K562 (cell line): Measurements from ENCODE around the gene HPRT1. TPM values are rescaled to one million over a fixed set of nuclear protein-coding genes. Genes with fewer than 3 reads are reported as not detected.
A peak's percentile ranks its signal among the peaks of the same experiment; 100 is the strongest.

Experiments
- AFF4 ChIP-seq: sonication (generic); formaldehyde crosslinking; IDR thresholded peaks from 2 replicates; pipeline ENCODE4 v1.8.0; 2023; ENCODE audit warnings: mild to moderate bottlenecking, missing genetic modification reagents
- ARID2 ChIP-seq: fragments of 450-650 bp; IDR thresholded peaks from 2 replicates; pipeline ENCODE4 v1.6.1; 2017; ENCODE audit warnings: antibody characterized with exemption, mild to moderate bottlenecking
- ATF1 ChIP-seq, 2 experiments: fragments of 450-650 bp in 1 of 2; IDR thresholded peaks; 2 replicates each; pipeline ENCODE4 v1.6.1; 2016; ENCODE audit warnings: missing compliant biosample characterization in 1 of 2, missing genetic modification characterization in 1 of 2
- ATF7 ChIP-seq: fragments of 450-650 bp; IDR thresholded peaks from 2 replicates; pipeline ENCODE4 v1.7.1; 2014; ENCODE audit warnings: mild to moderate bottlenecking, moderate library complexity
- CC2D1A ChIP-seq: fragments of 450-650 bp; IDR thresholded peaks from 2 replicates; pipeline ENCODE4 v1.6.1; 2017; ENCODE audit warnings: mild to moderate bottlenecking
- CHCHD3 ChIP-seq: fragments of 250-450 bp; sonication (Bioruptor Pico); IDR thresholded peaks from 2 replicates; pipeline ENCODE4 v2.1.2; 2022; ENCODE audit warnings: mild to moderate bottlenecking
- HDAC1 ChIP-seq, 2 experiments: fragments of 450-650 bp; IDR thresholded peaks; 2 replicates each; pipeline ENCODE4 v1.6.1; 2016 to 2017; ENCODE audit warnings: inconsistent platforms in 1 of 2, mild to moderate bottlenecking in 1 of 2, moderate library complexity in 1 of 2
- JUND ChIP-seq, 2 experiments: IDR thresholded peaks; 2 replicates in 1 of 2; 3 replicates in 1 of 2; pipeline ENCODE4 v1.6.1; 2011; ENCODE audit warnings: borderline replicate concordance in 2 of 2, low read depth in 2 of 2, low read length in 2 of 2, improper control_type of control experiment in 1 of 2, missing biosample characterization in 1 of 2, missing genetic modification characterization in 1 of 2, missing genetic modification reagents in 1 of 2
- MTA2 ChIP-seq: fragments of 450-650 bp; IDR thresholded peaks from 2 replicates; pipeline ENCODE4 v1.6.1; 2016; ENCODE audit warnings: low read depth
- MXI1 ChIP-seq: IDR thresholded peaks from 2 replicates; pipeline ENCODE4 v1.6.1; 2011; ENCODE audit warnings: low read depth, mild to moderate bottlenecking, improper control_type of control experiment, low read length
- NFRKB ChIP-seq: fragments of 450-650 bp; IDR thresholded peaks from 2 replicates; pipeline ENCODE4 v1.6.1; 2016; ENCODE audit warnings: low read depth
- NR2C2 ChIP-seq, 2 experiments: fragments of 200-800 bp in 1 of 2; sonication (Bioruptor generic) in 1 of 2; sonication (generic) in 1 of 2; formaldehyde crosslinking in 1 of 2; IDR thresholded peaks; 2 replicates each; pipeline versions ENCODE4 v1.6.1 to v1.8.0; 2016 to 2022; ENCODE audit warnings: mild to moderate bottlenecking in 1 of 2, missing compliant biosample characterization in 1 of 2, missing genetic modification characterization in 1 of 2, missing genetic modification reagents in 1 of 2
- NR4A1 ChIP-seq, 2 experiments: fragments of 250-450 bp in 1 of 2; fragments of 450-650 bp in 1 of 2; sonication (Bioruptor Pico) in 1 of 2; IDR thresholded peaks; 2 replicates each; pipeline versions ENCODE4 v1.4.0 to v1.6.1; 2016 to 2020; ENCODE audit warnings: mild to moderate bottlenecking in 2 of 2, missing compliant biosample characterization in 1 of 2, missing genetic modification characterization in 1 of 2, moderate library complexity in 1 of 2
- PHF20 ChIP-seq: fragments of 450-650 bp; IDR thresholded peaks from 2 replicates; pipeline ENCODE4 v1.6.1; 2018; ENCODE audit not compliant: partially characterized antibody
- POLR3A ChIP-seq: IDR thresholded peaks from 2 replicates; pipeline ENCODE4 v1.6.1; 2011; ENCODE audit warnings: borderline replicate concordance, mild to moderate bottlenecking, moderate library complexity; ENCODE audit not compliant: insufficient read length, insufficient read depth; ENCODE audit errors: extremely low read depth
- TCF3 ChIP-seq: sonication (generic); formaldehyde crosslinking; IDR thresholded peaks from 2 replicates; pipeline ENCODE4 v1.4.0; 2020; ENCODE audit warnings: mild to moderate bottlenecking, missing genetic modification reagents
- TEAD2 ChIP-seq: fragments of 450-650 bp; IDR thresholded peaks from 2 replicates; pipeline ENCODE4 v1.6.1; 2016; ENCODE audit warnings: missing genetic modification characterization, control low read depth, missing compliant biosample characterization
- TOE1 ChIP-seq, 2 experiments: fragments of 450-650 bp in 1 of 2; sonication (generic) in 1 of 2; formaldehyde crosslinking in 1 of 2; IDR thresholded peaks; 2 replicates each; pipeline versions ENCODE4 v1.7.1 to v1.8.0; 2016 to 2022; ENCODE audit warnings: borderline replicate concordance in 2 of 2, mild to moderate bottlenecking in 2 of 2, antibody characterized with exemption in 1 of 2, inconsistent platforms in 1 of 2, low read depth in 1 of 2, missing genetic modification reagents in 1 of 2, moderate library complexity in 1 of 2
- ZNF384 ChIP-seq: IDR thresholded peaks from 2 replicates; pipeline ENCODE4 v1.6.1; 2012; ENCODE audit warnings: low read depth, low read length, improper control_type of control experiment
- ZNF589 ChIP-seq: fragments of 200-800 bp; sonication (Bioruptor generic); IDR thresholded peaks from 2 replicates; pipeline ENCODE4 v1.6.1; 2016; ENCODE audit warnings: low read depth, missing genetic modification characterization, missing compliant biosample characterization
- ZSCAN29 ChIP-seq: fragments of 450-650 bp; IDR thresholded peaks from 2 replicates; pipeline ENCODE4 v1.6.1; 2017
- polyA plus RNA-seq, 8 experiments: library from polyadenylated mRNA; depleted of rRNA in 4 of 8; stranded (reverse) in 5 of 8; unstranded in 3 of 8; fragments of >200 nt; fragmentation: Nextera tagmentation in 2 of 8; fragmentation: Illumina TruSeq in 1 of 8; extraction: Ambion mirVana in 2 of 8; extraction: Trizol in 1 of 8; gene quantifications; 2 replicates each; pipeline versions ENCODE4 v1.2.1 to v1.2.3, GENCODE V29; 2011 to 2014; ENCODE audit warnings: inconsistent platforms in 1 of 8, missing spikeins in 1 of 8
- total RNA-seq, 7 experiments: library from RNA; depleted of rRNA in 6 of 7; stranded (reverse); fragments of >200 nt in 6 of 7; fragmentation: Illumina TruSeq in 2 of 7; extraction: Trizol in 2 of 7; gene quantifications; 2 replicates each; pipeline versions ENCODE4 v1.2.1 to v1.2.3, GENCODE V29; 2011 to 2021; ENCODE audit warnings: low replicate concordance in 1 of 7
- TF ChIP-seq, protein P1 (sequence below): fragments of 250-450 bp; sonication (Bioruptor Pico); IDR thresholded peaks from 2 replicates; pipeline ENCODE4 v1.8.0; 2022; ENCODE audit warnings: moderate library complexity, mild to moderate bottlenecking, inconsistent platforms

The HPRT1 gene
- total and polyA plus RNA-seq, 9 of the 15 experiments (the other 6 are each of a cell fraction or from before 2014, with no cell fraction given): 24.4 to 158 (median 104) TPM

GRCh38 chrX:134537179-134537955, 77.4 kb downstream of the HPRT1 start (continued):
- TF ChIP-seq, protein P1, sequence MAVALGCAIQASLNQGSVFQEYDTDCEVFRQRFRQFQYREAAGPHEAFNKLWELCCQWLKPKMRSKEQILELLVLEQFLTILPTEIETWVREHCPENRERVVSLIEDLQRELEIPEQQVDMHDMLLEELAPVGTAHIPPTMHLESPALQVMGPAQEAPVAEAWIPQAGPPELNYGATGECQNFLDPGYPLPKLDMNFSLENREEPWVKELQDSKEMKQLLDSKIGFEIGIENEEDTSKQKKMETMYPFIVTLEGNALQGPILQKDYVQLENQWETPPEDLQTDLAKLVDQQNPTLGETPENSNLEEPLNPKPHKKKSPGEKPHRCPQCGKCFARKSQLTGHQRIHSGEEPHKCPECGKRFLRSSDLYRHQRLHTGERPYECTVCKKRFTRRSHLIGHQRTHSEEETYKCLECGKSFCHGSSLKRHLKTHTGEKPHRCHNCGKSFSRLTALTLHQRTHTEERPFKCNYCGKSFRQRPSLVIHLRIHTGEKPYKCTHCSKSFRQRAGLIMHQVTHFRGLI (CRISPR knock-in tag): no peak
- TF ChIP-seq ZSCAN29: no peak
- peak; percentile 43; the same call in 1 of the 2 replicates for TF ChIP-seq ATF7
- 0 out of 2 replicates have a peak, but pooled peaks have one; percentile 44 for TF ChIP-seq ZNF589
- TF ChIP-seq CC2D1A: no peak
- TF ChIP-seq MTA2: no peak
- no peak for TF ChIP-seq POLR3A
- TF ChIP-seq MXI1: no peak
- TF ChIP-seq CHCHD3 (CRISPR knock-in tag): no peak
- 0 out of 2 replicates have a peak, but pooled peaks have one; percentile 3 for TF ChIP-seq TOE1 (IDR thresholded peaks at IDR 0.05; ENCODE audit: borderline replicate concordance)
- TF ChIP-seq TOE1 (CRISPR knock-in tag; IDR thresholded peaks at IDR 0.05; ENCODE audit: borderline replicate concordance, low read depth): no peak
- no peak for TF ChIP-seq TCF3 (CRISPR knock-in tag)
- no peak for TF ChIP-seq AFF4 (CRISPR knock-in tag)
- no peak for TF ChIP-seq HDAC1 (IDR thresholded peaks at IDR 0.05)
- peak; percentile 89 for TF ChIP-seq TEAD2
- no peak for TF ChIP-seq ARID2
- peak; percentile 98 for TF ChIP-seq ZNF384
- no peak for TF ChIP-seq NR4A1 (CRISPR knock-in tag; IDR thresholded peaks at IDR 0.05)
- TF ChIP-seq NR4A1 (tag; IDR thresholded peaks at IDR 0.05): no peak
- no peak for TF ChIP-seq PHF20
- TF ChIP-seq JUND (IDR thresholded peaks at IDR 0.05; ENCODE audit: borderline replicate concordance, low read depth, low read length): peak; percentile 57; the same call in 1 of the 2 replicates
- no peak; the same call in 2 of the 3 replicates for TF ChIP-seq JUND (tag; IDR thresholded peaks at IDR 0.05; ENCODE audit: borderline replicate concordance, low read depth, low read length)
- no peak for TF ChIP-seq ATF1 (CRISPR knock-in tag; IDR thresholded peaks at IDR 0.05)
- TF ChIP-seq ATF1 (tag; IDR thresholded peaks at IDR 0.05): peak; percentile 40; the same call in 1 of the 2 replicates
- no peak for TF ChIP-seq NR2C2 (CRISPR knock-in tag; IDR thresholded peaks at IDR 0.05)
- peak; percentile 10; the same call in 1 of the 2 replicates for TF ChIP-seq NR2C2 (tag; IDR thresholded peaks at IDR 0.05)
- TF ChIP-seq NFRKB: 0 out of 2 replicates have a peak, but pooled peaks have one; percentile 14
